ENCODE measurements around the gene ZFC3H1. TPM values are rescaled to one million over a fixed set of nuclear protein-coding genes. Genes with fewer than 3 reads are reported as not detected.
A peak's percentile ranks its signal among the peaks of the same experiment; 100 is the strongest.

ZFC3H1 gene
- total and polyA plus RNA-seq, 2 of the 8 experiments (the other 6 are each of a cell fraction or from before 2014, with no cell fraction given): 20.0 to 32.4 TPM

GRCh38 chr12:71663561-71664410 is at the start of gene ZFC3H1, which contains the start of gene THAP2 (continued):
- TF ChIP-seq RAD21 (IDR thresholded peaks at IDR 0.05 in 1 of 2, conservative IDR thresholded peaks at IDR 0.05 in 1 of 2; ENCODE audit: low read depth in 2 of 2, low read length in 2 of 2): no peak
- peak in 1 of 3 experiments; percentile 27; a peak in 1 of 4 replicates for TF ChIP-seq CTCF (IDR thresholded peaks at IDR 0.05; ENCODE audit: control extremely low read depth in 1 of 3, insufficient read depth in 1 of 3, low read depth in 1 of 3, low read length in 3 of 3)
- peak; percentile 94 for TF ChIP-seq BRCA1 (IDR thresholded peaks at IDR 0.05; ENCODE audit: low read depth, low read length)
- peak; percentile 99 for TF ChIP-seq YY1 (IDR thresholded peaks at IDR 0.05; ENCODE audit: low read depth, low read length)
- peak; percentile 80 for TF ChIP-seq EGR1 (IDR thresholded peaks at IDR 0.05; ENCODE audit: borderline replicate concordance, low read depth, low read length)
- TF ChIP-seq SIN3A (conservative IDR thresholded peaks at IDR 0.05 in 1 of 2, IDR thresholded peaks at IDR 0.05 in 1 of 2; ENCODE audit: low read depth in 1 of 2, low read length in 2 of 2): peak; percentile 29 to 78; a peak in 2 of 4 replicates
- TF ChIP-seq POU5F1 (IDR thresholded peaks at IDR 0.05; ENCODE audit: low read depth, low read length): no peak
- TF ChIP-seq SIRT6 (IDR thresholded peaks at IDR 0.05; ENCODE audit: low read length): no peak
- no peak for TF ChIP-seq CEBPB (IDR thresholded peaks at IDR 0.05; ENCODE audit: low read depth, low read length)
- TF ChIP-seq, protein P1, sequence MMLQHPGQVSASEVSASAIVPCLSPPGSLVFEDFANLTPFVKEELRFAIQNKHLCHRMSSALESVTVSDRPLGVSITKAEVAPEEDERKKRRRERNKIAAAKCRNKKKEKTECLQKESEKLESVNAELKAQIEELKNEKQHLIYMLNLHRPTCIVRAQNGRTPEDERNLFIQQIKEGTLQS (IDR thresholded peaks at IDR 0.05; ENCODE audit: insufficient read depth, low read depth, low read length): no peak
- TF ChIP-seq FOSL1 (IDR thresholded peaks at IDR 0.05; ENCODE audit: insufficient read depth, low read depth, low read length): no peak
- peak; percentile 79 for TF ChIP-seq RBBP5 (IDR thresholded peaks at IDR 0.05; ENCODE audit: borderline replicate concordance, low read depth, low read length)
- TF ChIP-seq RNF2 (IDR thresholded peaks at IDR 0.05; ENCODE audit: borderline replicate concordance, low read depth, low read length, missing control alignments, poor library complexity, severe bottlenecking): no peak
- peak; percentile 99 for TF ChIP-seq CHD2 (IDR thresholded peaks at IDR 0.05; ENCODE audit: low read length)
- TF ChIP-seq POLR2AphosphoS5 (IDR thresholded peaks at IDR 0.05; ENCODE audit: low read depth, low read length): peak; percentile 88
- TF ChIP-seq SP1 (IDR thresholded peaks at IDR 0.05; ENCODE audit: low read depth, low read length): peak; percentile 56; the same call in 1 of the 2 replicates
- TF ChIP-seq CBX8 (IDR thresholded peaks at IDR 0.05; ENCODE audit: borderline replicate concordance, low read depth, low read length): no peak

All from H1 (cell line).